Stimulated activated CD4-positive, alpha-beta T cell treated with anti-CD3 and anti-CD28 coated beads, Interleukin-15, amount 100 ng/mL, for 48 hours (primary cell): ENCODE measurements around the gene KCNJ11.

ENCODE experiments used
- DNase-seq, 2 donors: peaks; one replicate each; pipeline ENCODE4 v3.0.0-alpha.2; 2020; ENCODE audit warnings: low read depth in 2 of 2

The KCNJ11 gene

GRCh38 chr11:17391493-17392355 lies 3.3 kb upstream of the KCNJ11 start:
- DNase-seq, result no peak

GRCh38 chr11:17389957-17390649 lies 1.6 kb upstream of the KCNJ11 start:
- DNase-seq, result no peak

- DNase-seq, result peak; percentile 44 to 67
These were observed 925 bp upstream of the KCNJ11 start for GRCh38 chr11:17389211-17389956.

- DNase-seq, result no peak
These were observed 648 bp downstream of the KCNJ11 start for GRCh38 chr11:17387811-17388210.

GRCh38 chr11:17387254-17387653 lies 1.2 kb downstream of the KCNJ11 start:
- DNase-seq, result no peak

- DNase-seq, result peak; percentile 26 to 36
These were observed 2.0 kb downstream of the KCNJ11 start for GRCh38 chr11:17386331-17387084.

- no peak for DNase-seq
These were observed 2.5 kb downstream of the KCNJ11 start for GRCh38 chr11:17385926-17386325.

GRCh38 chr11:17385492-17385891 lies 3.0 kb downstream of the KCNJ11 start:
- no peak for DNase-seq

GRCh38 chr11:17384002-17384511 lies 4.4 kb downstream of the KCNJ11 start:
- DNase-seq, result peak; percentile 62 to 70

- no peak for DNase-seq
These were observed 5.0 kb downstream of the KCNJ11 start for GRCh38 chr11:17383461-17383860.

GRCh38 chr11:17382046-17382728 lies 6.3 kb downstream of the KCNJ11 start:
- DNase-seq, result no peak

GRCh38 chr11:17381156-17381555 lies 7.3 kb downstream of the KCNJ11 start:
- DNase-seq, result no peak

GRCh38 chr11:17379383-17380180 lies 8.9 kb downstream of the KCNJ11 start:
- no peak for DNase-seq

- no peak for DNase-seq
These were observed 9.8 kb downstream of the KCNJ11 start for GRCh38 chr11:17378655-17379054.

GRCh38 chr11:17376493-17376892 lies 12.0 kb downstream of the KCNJ11 start:
- no peak for DNase-seq

GRCh38 chr11:17375547-17375946 lies 12.9 kb downstream of the KCNJ11 start:
- DNase-seq, result no peak

GRCh38 chr11:17371614-17372013 lies 16.8 kb downstream of the KCNJ11 start:
- DNase-seq, result no peak

GRCh38 chr11:17369684-17370243 lies 18.7 kb downstream of the KCNJ11 start:
- no peak for DNase-seq

- DNase-seq, result no peak
These were observed 19.4 kb downstream of the KCNJ11 start for GRCh38 chr11:17369094-17369493.

GRCh38 chr11:17368551-17368950 lies 19.9 kb downstream of the KCNJ11 start:
- no peak for DNase-seq
